Endothelial cell of umbilical vein (primary cell): ENCODE measurements around the gene SERPINA3. TPM values are rescaled to one million over a fixed set of nuclear protein-coding genes. Genes with fewer than 3 reads are reported as not detected.

Source experiments
- BruUV-seq: library from RNA; stranded (reverse); fragments of 400-500 nt; replicated peaks from 2 replicates; lab custom pipeline; 2021; lab: Mats Ljungman, UMichigan
- CTCF ChIA-PET: fragments of 300-600, 350-600 bp; sonication (Branson Sonifier 250); formaldehyde crosslinking; loops from one replicate; lab custom pipeline; 2021; ENCODE audit warnings: antibody characterized with exemption, inconsistent platforms; lab: Charles Lee
- POLR2A ChIA-PET: fragments of 300-600, 350-600 bp; sonication (Branson Sonifier 250); formaldehyde crosslinking; loops from one replicate; lab custom pipeline; 2021; ENCODE audit warnings: antibody characterized with exemption, inconsistent platforms; lab: Charles Lee
- DNase-seq: peaks from one replicate; pipeline ENCODE4 v3.0.0-alpha.2; 2011; ENCODE audit warnings: low read depth, low spot score
- FAIRE-seq: peaks from 2 replicates; lab custom pipeline; 2011; peaks lifted over from hg19 to GRCh38; lab: Jason Lieb, UNC
- H2AFZ ChIP-seq: 2 replicates; pipeline ENCODE4 v1.6.0; 2012; ENCODE audit warnings: low read depth, low read length, control low read depth, inconsistent platforms
- H3K27ac ChIP-seq: 2 replicates; pipeline ENCODE4 v1.5.1; 2011; ENCODE audit warnings: low read depth, mild to moderate bottlenecking, control low read depth, low read length, moderate library complexity; ENCODE audit not compliant: insufficient read depth
- H3K27me3 ChIP-seq, 2 experiments: 2 replicates each; pipeline versions ENCODE4 v1.6.0 to v1.6.1; 2011; ENCODE audit warnings: low read length in 2 of 2, mixed read lengths in 1 of 2; ENCODE audit not compliant: control insufficient read depth in 2 of 2, insufficient read depth in 2 of 2
- H3K36me3 ChIP-seq, 2 experiments: 2 replicates in 1 of 2; 3 replicates in 1 of 2; pipeline ENCODE4 v1.5.1; 2011; ENCODE audit warnings: low read length in 2 of 2, mild to moderate bottlenecking in 1 of 2, moderate library complexity in 1 of 2; ENCODE audit not compliant: control insufficient read depth in 2 of 2, insufficient read depth in 2 of 2; ENCODE audit errors: extremely low read depth in 1 of 2
- H3K4me1 ChIP-seq: 3 replicates; pipeline ENCODE4 v1.5.1; 2011; ENCODE audit warnings: mild to moderate bottlenecking, low read length; ENCODE audit not compliant: control insufficient read depth, insufficient read depth; ENCODE audit errors: extremely low read depth
- H3K4me2 ChIP-seq: 2 replicates; pipeline ENCODE4 v1.6.1; 2011; ENCODE audit warnings: low read length, control low read depth, mixed read lengths; ENCODE audit not compliant: insufficient read depth
- H3K4me3 ChIP-seq, 3 experiments: fragments of 200-600 bp in 1 of 3; sonication (generic), shearing (Covaris generic) in 1 of 3; replicated peaks in 1 of 3; 2 replicates each; pipeline ENCODE4 v1.5.1; 2011 to 2016; ENCODE audit warnings: control low read depth in 3 of 3, low read length in 3 of 3, mild to moderate bottlenecking in 2 of 3, inconsistent platforms in 1 of 3, low read depth in 1 of 3, moderate library complexity in 1 of 3; ENCODE audit not compliant: insufficient read depth in 1 of 3
- H3K79me2 ChIP-seq: 2 replicates; pipeline ENCODE4 v1.6.0; 2012; ENCODE audit warnings: low read length, inconsistent platforms; ENCODE audit not compliant: control insufficient read depth, insufficient read depth
- H3K9ac ChIP-seq: replicated peaks from 2 replicates; pipeline ENCODE3; 2011; ENCODE audit warnings: low read length, control low read depth; ENCODE audit not compliant: insufficient read depth; ENCODE audit errors: extremely low read depth
- H3K9me1 ChIP-seq: replicated peaks from 3 replicates; pipeline ENCODE4 v1.6.0; 2011; ENCODE audit warnings: mild to moderate bottlenecking, low read length; ENCODE audit not compliant: control insufficient read depth, insufficient read depth; ENCODE audit errors: extremely low read depth
- H3K9me3 ChIP-seq: replicated peaks from 2 replicates; pipeline ENCODE4 v1.5.1; 2012; ENCODE audit warnings: low read length, inconsistent platforms; ENCODE audit not compliant: control insufficient read depth, insufficient read depth
- H4K20me1 ChIP-seq: replicated peaks from 2 replicates; pipeline ENCODE3; 2011; ENCODE audit warnings: mild to moderate bottlenecking, low read length; ENCODE audit not compliant: control insufficient read depth, insufficient read depth; ENCODE audit errors: extremely low read depth
- EZH2 ChIP-seq: IDR thresholded peaks from 2 replicates; pipeline ENCODE4 v1.6.1; 2012; ENCODE audit warnings: borderline replicate concordance, low read depth, mild to moderate bottlenecking, moderate library complexity, low read length, inconsistent platforms; ENCODE audit not compliant: severe bottlenecking
- FOS ChIP-seq: IDR thresholded peaks from 2 replicates; pipeline ENCODE4 v1.6.1; 2011; ENCODE audit warnings: mild to moderate bottlenecking, low read length, moderate library complexity, borderline replicate concordance; ENCODE audit not compliant: insufficient read depth
- GATA2 ChIP-seq: IDR thresholded peaks from 2 replicates; pipeline ENCODE4 v1.7.0; 2011; ENCODE audit warnings: low read depth, mild to moderate bottlenecking, moderate library complexity, mixed read lengths, low read length; ENCODE audit not compliant: insufficient read length, insufficient read depth
- JUN ChIP-seq: IDR thresholded peaks from 2 replicates; pipeline ENCODE4 v1.6.1; 2011; ENCODE audit warnings: borderline replicate concordance, low read depth; ENCODE audit not compliant: insufficient read length, insufficient read depth
- MYC ChIP-seq: IDR thresholded peaks from one replicate; pipeline ENCODE4 v1.6.1; 2011; ENCODE audit warnings: mild to moderate bottlenecking, low read depth, low read length
- POLR2A ChIP-seq: IDR thresholded peaks from 2 replicates; pipeline ENCODE4 v1.6.1; 2012; ENCODE audit warnings: low read depth, mild to moderate bottlenecking, control low read depth, low read length
- POLR2AphosphoS5 ChIP-seq: IDR thresholded peaks from 2 replicates; pipeline ENCODE4 v1.6.1; 2012; ENCODE audit warnings: low read depth, mild to moderate bottlenecking, control low read depth, low read length, moderate library complexity; ENCODE audit not compliant: insufficient read depth
- dilution Hi-C: fragments of 300-500 bp; cut with MboI; formaldehyde crosslinking; loops from one replicate; pipeline ENCODE4 v1.15.0; 2019; ENCODE audit warnings: low sequenced_read_pairs; ENCODE audit not compliant: extremely low pct_ligation_motif_present
- intact Hi-C: fragments of 100-400 bp; cut with micrococcal nuclease; formaldehyde crosslinking; loops from one replicate; pipeline ENCODE4 v1.10.0; 2022
- polyA plus RNA-seq, 4 experiments: library from polyadenylated mRNA; depleted of rRNA in 3 of 4; stranded (reverse) in 3 of 4; unstranded in 1 of 4; fragments of >200 nt; gene quantifications; 2 replicates each; pipeline versions ENCODE4 v1.2.1 to v1.2.3, GENCODE V29; 2011 to 2012; ENCODE audit warnings: missing spikeins in 1 of 4
- total RNA-seq: library from RNA; stranded (reverse); gene quantifications from 2 replicates; pipeline ENCODE4 v1.2.3, GENCODE V29; 2021
- TF ChIP-seq, protein P1 (sequence below): IDR thresholded peaks from 2 replicates; pipeline ENCODE4 v1.6.1; 2011; ENCODE audit not compliant: insufficient read depth, insufficient read length
- TF ChIP-seq, protein P2 (sequence below), 2 donors: IDR thresholded peaks; 1 replicate in 1 of 2; 2 replicates in 1 of 2; pipeline ENCODE4 v1.5.1; 2011; ENCODE audit warnings: low read length in 2 of 2, mild to moderate bottlenecking in 2 of 2, moderate library complexity in 2 of 2, control low read depth in 1 of 2, inconsistent platforms in 1 of 2, low read depth in 1 of 2; ENCODE audit not compliant: insufficient read depth in 1 of 2; ENCODE audit errors: extremely low read depth in 1 of 2

The SERPINA3 gene
- total and polyA plus RNA-seq, 2 donors (not counting 3 experiments of a cell fraction or from before 2014, with no cell fraction given): not detected

GRCh38 chr14:94621358-94622134 lies 9.4 kb downstream of the SERPINA3 start:
- no peak overlapping the region for H3K4me2 ChIP-seq
- H3K9ac ChIP-seq: no peak overlapping the region
- no peak overlapping the region for H2AFZ ChIP-seq
- no peak for FAIRE-seq
- no peaks in the 10 kb centered on the region for H3K4me1 ChIP-seq
- dilution Hi-C loops (no loop called here), intact Hi-C loops (no loop called here)
- H4K20me1 ChIP-seq: no peaks in the 10 kb centered on the region
- BruUV-seq: no TSS peak
- TF ChIP-seq GATA2 (no peak), EZH2 (no peak), MYC (no peak)
- H3K27me3 ChIP-seq: no peaks in the 10 kb centered on the region
- H3K9me3 ChIP-seq: no peaks in the 10 kb centered on the region
- ChIA-PET POLR2A (no interaction called here), CTCF (no interaction called here)
- DNase-seq: no peak
- no peak overlapping the region for H3K4me3 ChIP-seq
- H3K36me3 ChIP-seq: no peaks in the 10 kb centered on the region
- no peaks in the 10 kb centered on the region for H3K79me2 ChIP-seq
- H3K27ac ChIP-seq: no peak overlapping the region
- no peaks in the 10 kb centered on the region for H3K9me1 ChIP-seq

DNA sequence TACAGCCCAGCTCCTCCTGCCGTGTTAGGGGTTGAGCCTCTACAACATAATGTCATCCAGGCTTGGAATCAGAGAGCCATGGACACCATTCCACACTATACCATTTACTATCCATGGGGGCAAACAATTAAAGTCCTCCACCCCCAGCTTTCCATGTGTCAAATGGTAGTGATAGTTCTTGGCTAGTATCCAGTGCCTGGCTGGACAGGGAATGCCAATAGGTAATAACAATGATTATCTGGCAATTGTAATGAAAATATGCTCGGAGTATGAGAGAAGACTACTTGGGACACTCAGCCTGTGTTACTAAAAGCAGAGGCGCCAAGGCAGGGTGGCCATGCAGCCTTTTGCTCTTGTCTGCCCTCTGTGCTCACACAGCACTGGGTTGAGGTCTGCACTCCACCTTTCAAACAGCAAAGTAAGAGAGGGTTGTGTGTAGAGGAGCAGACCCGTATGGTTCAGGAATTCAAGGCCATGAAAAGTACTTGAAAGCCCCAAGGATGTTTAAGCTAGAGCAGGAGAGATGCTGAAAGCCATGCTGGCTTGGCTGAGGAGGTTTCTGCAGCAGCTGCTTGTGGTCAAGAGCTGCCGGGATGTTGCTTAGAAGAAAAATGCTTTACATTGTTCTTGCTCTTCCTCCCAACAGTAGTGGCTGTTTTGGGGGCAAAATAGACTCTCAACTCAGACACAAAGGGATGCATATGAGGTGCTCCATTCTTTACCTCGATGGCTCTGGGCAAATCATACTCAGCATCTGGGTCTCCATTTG lies 10.6 kb downstream of the SERPINA3 start:
- Histone ChIP-seq H3K27me3 (no peaks in the 10 kb centered on the region), H3K27ac (no peak overlapping the region), H3K4me2 (no peak overlapping the region), H3K36me3 (no peaks in the 10 kb centered on the region), H4K20me1 (no peaks in the 10 kb centered on the region), H3K79me2 (no peaks in the 10 kb centered on the region), H3K9ac (no peak overlapping the region), H3K4me3 (no peak overlapping the region), H3K4me1 (no peaks in the 10 kb centered on the region), H3K9me1 (no peaks in the 10 kb centered on the region), H3K9me3 (no peaks in the 10 kb centered on the region), H2AFZ (no peak overlapping the region)
- CTCF ChIA-PET: no interaction called here
- FAIRE-seq: no peak
- TF ChIP-seq GATA2: no peak
- TF ChIP-seq EZH2: no peak
- no peak for TF ChIP-seq POLR2AphosphoS5
- TF ChIP-seq, protein P1, sequence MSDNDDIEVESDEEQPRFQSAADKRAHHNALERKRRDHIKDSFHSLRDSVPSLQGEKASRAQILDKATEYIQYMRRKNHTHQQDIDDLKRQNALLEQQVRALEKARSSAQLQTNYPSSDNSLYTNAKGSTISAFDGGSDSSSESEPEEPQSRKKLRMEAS: no peak
- no peak for TF ChIP-seq FOS
- TF ChIP-seq, protein P2, sequence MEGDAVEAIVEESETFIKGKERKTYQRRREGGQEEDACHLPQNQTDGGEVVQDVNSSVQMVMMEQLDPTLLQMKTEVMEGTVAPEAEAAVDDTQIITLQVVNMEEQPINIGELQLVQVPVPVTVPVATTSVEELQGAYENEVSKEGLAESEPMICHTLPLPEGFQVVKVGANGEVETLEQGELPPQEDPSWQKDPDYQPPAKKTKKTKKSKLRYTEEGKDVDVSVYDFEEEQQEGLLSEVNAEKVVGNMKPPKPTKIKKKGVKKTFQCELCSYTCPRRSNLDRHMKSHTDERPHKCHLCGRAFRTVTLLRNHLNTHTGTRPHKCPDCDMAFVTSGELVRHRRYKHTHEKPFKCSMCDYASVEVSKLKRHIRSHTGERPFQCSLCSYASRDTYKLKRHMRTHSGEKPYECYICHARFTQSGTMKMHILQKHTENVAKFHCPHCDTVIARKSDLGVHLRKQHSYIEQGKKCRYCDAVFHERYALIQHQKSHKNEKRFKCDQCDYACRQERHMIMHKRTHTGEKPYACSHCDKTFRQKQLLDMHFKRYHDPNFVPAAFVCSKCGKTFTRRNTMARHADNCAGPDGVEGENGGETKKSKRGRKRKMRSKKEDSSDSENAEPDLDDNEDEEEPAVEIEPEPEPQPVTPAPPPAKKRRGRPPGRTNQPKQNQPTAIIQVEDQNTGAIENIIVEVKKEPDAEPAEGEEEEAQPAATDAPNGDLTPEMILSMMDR (IDR thresholded peaks at IDR 0.05; ENCODE audit: extremely low read depth in 1 of 2, insufficient read depth in 1 of 2, low read depth in 1 of 2, low read length in 2 of 2): no peak
- no peak for TF ChIP-seq MYC
- no peak for TF ChIP-seq JUN
- TF ChIP-seq POLR2A: no peak
- BruUV-seq: no TSS peak
- intact Hi-C loops (no loop called here), dilution Hi-C loops (no loop called here)
- POLR2A ChIA-PET: no interaction called here
- DNase-seq: no peak
